Bronchial epithelial cell (primary cell): Measurements from ENCODE around the gene LSAMP. TPM values are rescaled to one million over a fixed set of nuclear protein-coding genes. Genes with fewer than 3 reads are reported as not detected.

ENCODE experiments used
- DNase-seq: peaks from one replicate; pipeline ENCODE4 v3.0.0-alpha.2; 2010; ENCODE audit warnings: low read depth
- FAIRE-seq: peaks from 2 replicates; lab custom pipeline; 2011; peaks lifted over from hg19 to GRCh38; lab: Jason Lieb, UNC
- H3K27me3 ChIP-seq: 2 replicates; pipeline ENCODE4 v1.5.1; 2011; ENCODE audit warnings: low read length; ENCODE audit not compliant: control insufficient read depth, insufficient read depth
- H3K36me3 ChIP-seq: 2 replicates; pipeline ENCODE4 v1.5.1; 2011; ENCODE audit warnings: low read length; ENCODE audit not compliant: control insufficient read depth, insufficient read depth
- H3K4me3 ChIP-seq: 2 replicates; pipeline ENCODE4 v1.5.1; 2011; ENCODE audit warnings: mild to moderate bottlenecking, low read depth, low read length, control low read depth
- CTCF ChIP-seq: IDR thresholded peaks from 2 replicates; pipeline ENCODE4 v1.5.1; 2011; ENCODE audit warnings: mild to moderate bottlenecking, moderate library complexity, low read length, control low read depth, inconsistent platforms; ENCODE audit not compliant: insufficient read depth, severe bottlenecking
- total RNA-seq: library from RNA; depleted of rRNA; stranded (reverse); fragments of >200 nt; gene quantifications from 2 replicates; pipeline ENCODE4 v1.2.1, GENCODE V29; 2014

LSAMP gene
- total RNA-seq, 1 donor from 2014 or later: 0.26 TPM

- H3K27me3 ChIP-seq: no peaks in the 10 kb centered on the region
- no peak overlapping the region for H3K4me3 ChIP-seq
- no peaks in the 10 kb centered on the region for H3K36me3 ChIP-seq
- no peak for DNase-seq
- TF ChIP-seq CTCF: no peak
- no peak for FAIRE-seq
Observed at GRCh38 chr3:115833074-115833473, 612.2 kb downstream of the LSAMP start.

DNA sequence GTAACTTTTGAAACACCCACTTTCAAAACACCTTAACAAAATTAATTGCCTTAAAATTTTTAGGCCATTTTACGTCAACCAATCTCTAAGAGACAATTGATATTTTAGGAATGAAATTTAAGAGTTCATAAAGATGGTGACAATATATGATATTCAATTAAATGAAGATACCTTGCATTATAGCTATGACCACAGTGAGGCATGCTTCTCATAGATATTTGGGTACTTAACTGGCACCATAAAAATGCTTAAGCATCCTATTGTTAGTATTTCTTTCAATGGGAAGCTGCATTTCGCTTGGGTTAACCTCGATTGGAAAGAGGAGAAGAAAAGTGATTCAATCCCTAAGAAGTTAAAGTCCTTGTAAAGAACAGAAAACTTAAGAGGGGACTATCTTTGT, 613.0 kb downstream of the LSAMP start:
- Histone ChIP-seq H3K27me3 (no peaks in the 10 kb centered on the region), H3K36me3 (no peaks in the 10 kb centered on the region), H3K4me3 (no peak overlapping the region)
- TF ChIP-seq CTCF: no peak
- DNase-seq (no peak), FAIRE-seq (no peak)

DNA sequence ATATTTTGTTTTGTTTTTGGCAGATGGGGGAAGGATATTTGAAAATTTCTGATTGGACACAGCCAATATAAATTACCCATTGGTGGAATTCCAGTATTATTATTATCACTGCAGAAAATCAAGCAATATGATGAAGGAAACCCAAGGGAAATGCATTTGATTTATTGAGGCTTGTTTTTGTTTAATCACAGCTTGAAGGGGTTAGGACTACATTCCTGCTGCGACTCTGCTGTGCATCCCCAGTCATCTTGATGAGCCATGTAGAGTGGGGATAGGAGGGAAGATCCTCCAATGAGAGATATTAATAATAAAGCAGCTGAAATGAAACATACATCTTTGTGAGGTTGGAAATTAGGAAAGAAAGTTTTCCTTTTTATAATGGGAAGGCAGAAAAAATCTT, 613.4 kb downstream of the LSAMP start:
- TF ChIP-seq CTCF: no peak
- H3K27me3 ChIP-seq: no peaks in the 10 kb centered on the region
- DNase-seq (no peak), FAIRE-seq (no peak)
- H3K4me3 ChIP-seq: no peak overlapping the region
- H3K36me3 ChIP-seq: no peaks in the 10 kb centered on the region

DNA sequence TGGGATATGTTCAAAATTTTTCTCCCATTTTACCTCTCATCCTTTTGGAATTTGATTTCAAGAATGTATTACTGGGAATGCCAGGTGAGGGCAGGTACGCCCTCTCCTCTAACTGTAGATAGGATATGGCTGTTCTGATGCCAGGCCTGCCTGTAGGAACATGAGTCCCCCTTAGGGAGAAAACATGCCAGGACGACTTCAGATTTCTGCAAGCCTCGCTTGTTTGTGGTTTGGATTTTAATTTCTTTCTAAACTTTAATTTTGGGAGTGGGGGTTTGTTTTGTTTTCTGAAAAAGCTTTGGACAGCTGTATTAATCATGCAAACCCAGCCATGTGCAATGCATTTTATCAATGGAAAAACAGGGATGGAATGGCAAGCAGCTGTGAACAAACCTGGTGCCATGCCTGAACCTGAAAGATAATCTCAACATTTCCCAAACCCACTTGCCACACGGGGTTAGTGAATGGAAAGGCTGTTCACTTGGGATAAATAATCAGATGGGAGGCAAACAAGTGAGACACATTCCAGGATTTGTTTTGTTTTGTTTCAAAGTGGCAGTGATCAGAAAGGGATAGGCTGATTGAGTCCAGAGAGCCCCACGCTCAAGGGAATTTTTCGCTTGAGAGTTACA, 614.4 kb downstream of the LSAMP start:
- DNase-seq: peak; percentile 86
- H3K36me3 ChIP-seq: no peaks in the 10 kb centered on the region
- FAIRE-seq: peak; percentile 90
- no peak for TF ChIP-seq CTCF
- no peak overlapping the region for H3K4me3 ChIP-seq
- no peaks in the 10 kb centered on the region for H3K27me3 ChIP-seq

DNA sequence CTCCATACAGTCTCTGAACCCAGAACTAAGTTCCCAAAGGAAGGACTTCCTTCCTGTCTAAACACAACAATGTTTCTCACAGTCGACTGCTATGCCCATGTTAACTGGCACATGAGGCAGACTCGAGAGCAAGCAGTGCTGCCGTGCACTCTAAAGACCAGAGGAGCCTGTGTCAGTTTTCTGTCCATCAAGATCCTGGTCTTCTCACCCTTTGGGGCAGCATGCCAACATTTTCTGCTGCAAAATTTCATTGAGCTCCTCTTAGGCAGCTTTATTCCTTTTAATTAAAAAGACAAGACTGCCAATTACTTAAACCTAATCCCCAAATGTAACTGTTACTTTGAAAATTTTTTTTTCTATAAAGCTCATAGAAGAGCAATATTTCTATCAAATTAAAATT, 616.9 kb downstream of the LSAMP start:
- DNase-seq (no peak), FAIRE-seq (no peak)
- no peak overlapping the region for H3K4me3 ChIP-seq
- H3K36me3 ChIP-seq: no peaks in the 10 kb centered on the region
- no peaks in the 10 kb centered on the region for H3K27me3 ChIP-seq
- no peak for TF ChIP-seq CTCF

DNA sequence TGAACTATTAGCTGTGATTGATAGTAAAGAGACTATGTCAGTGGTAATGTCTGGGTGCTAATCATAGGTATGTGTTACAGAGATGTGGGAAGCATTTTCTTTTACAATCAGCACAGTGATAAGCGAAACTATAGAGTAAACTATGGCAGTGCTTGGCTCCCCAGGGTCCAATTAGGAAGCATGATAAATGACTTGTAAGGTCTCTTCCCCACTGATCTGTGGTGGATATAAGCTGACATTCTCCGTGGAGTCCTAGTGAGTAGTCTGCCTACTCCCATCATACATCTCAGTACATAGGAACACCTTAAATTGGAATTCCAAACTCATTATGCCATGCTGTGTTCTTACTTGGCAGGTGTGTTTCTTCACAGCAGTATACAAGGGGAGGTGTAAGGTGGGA, 617.8 kb downstream of the LSAMP start:
- DNase-seq (no peak), FAIRE-seq (no peak)
- no peak for TF ChIP-seq CTCF
- no peak overlapping the region for H3K4me3 ChIP-seq
- no peaks in the 10 kb centered on the region for H3K27me3 ChIP-seq
- H3K36me3 ChIP-seq: no peaks in the 10 kb centered on the region
